ENCODE results near the gene TMEM234. TPM values are rescaled to one million over a fixed set of nuclear protein-coding genes. Genes with fewer than 3 reads are reported as not detected.

TMEM234 gene
- total and polyA plus RNA-seq, 2 donors from 2014 or later = 20.5 to 39.4 TPM

- Histone ChIP-seq H3K9ac (ENCODE audit: low read length in 3 of 3) (peak overlapping the region in 2 of 3 donors; percentile 14 to 94), H3K27me3 (ENCODE audit: control insufficient read depth, insufficient read depth, low read length) (no peaks in the 10 kb centered on the region), H3K4me3 (ENCODE audit: low read length in 3 of 3) (peak overlapping the region in 2 of 3 donors; percentile 62 to 76), H3K36me3 (ENCODE audit: control insufficient read depth in 2 of 3, insufficient read depth in 3 of 3, low read length in 3 of 3) (peaks cover 0 to 23% (median 9%) of the 10 kb centered on the region in 3 donors), H3K9me3 (ENCODE audit: control insufficient read depth in 2 of 3, insufficient read depth in 1 of 3, low read length in 3 of 3) (no peaks in the 10 kb centered on the region), H3K27ac (ENCODE audit: low read depth in 2 of 2, low read length in 2 of 2) (peak overlapping the region in 1 of 2 donors; percentile 49), H3K4me1 (ENCODE audit: control insufficient read depth in 2 of 3, insufficient read depth in 2 of 3, low read depth in 1 of 3, low read length in 3 of 3) (peaks cover 5 to 22% (median 19%) of the 10 kb centered on the region in 3 donors)
- intact Hi-C loops (cut with DNase I) = no loop called here
- FAIRE-seq = no peak
- no peak for TF ChIP-seq CTCF (IDR thresholded peaks at IDR 0.05; ENCODE audit: borderline replicate concordance, extremely low read depth, insufficient read depth)
- DNase-seq = no peak
These were observed 41.1 kb downstream of the TMEM234 start for GRCh38 chr1:32181065-32181464.

- peak; percentile 54 to 88 (median 64) for DNase-seq
- Histone ChIP-seq H3K4me1 (ENCODE audit: control insufficient read depth in 2 of 3, insufficient read depth in 2 of 3, low read depth in 1 of 3, low read length in 3 of 3) (peaks cover 5 to 22% (median 19%) of the 10 kb centered on the region in 3 donors), H3K9ac (ENCODE audit: low read length in 3 of 3) (peak overlapping the region; percentile 35 to 94 (median 82)), H3K27me3 (ENCODE audit: control insufficient read depth, insufficient read depth, low read length) (no peaks in the 10 kb centered on the region), H3K9me3 (ENCODE audit: control insufficient read depth in 2 of 3, insufficient read depth in 1 of 3, low read length in 3 of 3) (no peaks in the 10 kb centered on the region), H3K4me3 (ENCODE audit: low read length in 3 of 3) (peak overlapping the region; percentile 49 to 76 (median 62)), H3K36me3 (ENCODE audit: control insufficient read depth in 2 of 3, insufficient read depth in 3 of 3, low read length in 3 of 3) (peaks cover 0 to 19% (median 9%) of the 10 kb centered on the region in 3 donors), H3K27ac (ENCODE audit: low read depth in 2 of 2, low read length in 2 of 2) (peak overlapping the region; percentile 97 to 98)
- TF ChIP-seq CTCF (IDR thresholded peaks at IDR 0.05; ENCODE audit: borderline replicate concordance, extremely low read depth, insufficient read depth) = no peak
- intact Hi-C loops (cut with DNase I) = no loop called here
- FAIRE-seq = no peak
These were observed 41.7 kb downstream of the TMEM234 start for GRCh38 chr1:32180186-32181060.

GRCh38 chr1:32179443-32180185 lies 42.5 kb downstream of the TMEM234 start, which contains the start of gene TXLNA:
Gene TXLNA (plus strand): TSS chr1:32179675. CDS start chr1:32180346, 671 bp downstream.
- DNase-seq = peak; percentile 94 to 99 (median 96)
- H3K4me1 ChIP-seq (ENCODE audit: control insufficient read depth in 2 of 3, insufficient read depth in 2 of 3, low read depth in 1 of 3, low read length in 3 of 3) = peaks cover 5 to 22% (median 19%) of the 10 kb centered on the region in 3 donors
- no peak for FAIRE-seq
- H3K36me3 ChIP-seq (ENCODE audit: control insufficient read depth in 2 of 3, insufficient read depth in 3 of 3, low read length in 3 of 3) = peaks cover 0 to 15% (median 8%) of the 10 kb centered on the region in 3 donors
- H3K9ac ChIP-seq (ENCODE audit: low read length in 3 of 3) = peak within 1 kb of the TSS; percentile 71 to 94 (median 82)
- no peak for TF ChIP-seq CTCF (IDR thresholded peaks at IDR 0.05; ENCODE audit: borderline replicate concordance, extremely low read depth, insufficient read depth)
- peak within 1 kb of the TSS; percentile 62 to 81 (median 73) for H3K4me3 ChIP-seq (ENCODE audit: low read length in 3 of 3)
- H3K9me3 ChIP-seq (ENCODE audit: control insufficient read depth in 2 of 3, insufficient read depth in 1 of 3, low read length in 3 of 3) = no peaks in the 10 kb centered on the region
- no peaks in the 10 kb centered on the region for H3K27me3 ChIP-seq (ENCODE audit: control insufficient read depth, insufficient read depth, low read length)
- H3K27ac ChIP-seq (ENCODE audit: low read depth in 2 of 2, low read length in 2 of 2) = peak within 1 kb of the TSS; percentile 97 to 98
- intact Hi-C loops (cut with DNase I) = no loop called here
